ENCODE data around the gene NIT1. TPM values are rescaled to one million over a fixed set of nuclear protein-coding genes. Genes with fewer than 3 reads are reported as not detected.
A peak's percentile ranks its signal among the peaks of the same experiment; 100 is the strongest.

The NIT1 gene
- total and polyA plus RNA-seq, 10 of the 15 experiments (the other 5 are each of a cell fraction or from before 2014, with no cell fraction given), result 19.2 to 54.4 (median 28.3) TPM

DNA sequence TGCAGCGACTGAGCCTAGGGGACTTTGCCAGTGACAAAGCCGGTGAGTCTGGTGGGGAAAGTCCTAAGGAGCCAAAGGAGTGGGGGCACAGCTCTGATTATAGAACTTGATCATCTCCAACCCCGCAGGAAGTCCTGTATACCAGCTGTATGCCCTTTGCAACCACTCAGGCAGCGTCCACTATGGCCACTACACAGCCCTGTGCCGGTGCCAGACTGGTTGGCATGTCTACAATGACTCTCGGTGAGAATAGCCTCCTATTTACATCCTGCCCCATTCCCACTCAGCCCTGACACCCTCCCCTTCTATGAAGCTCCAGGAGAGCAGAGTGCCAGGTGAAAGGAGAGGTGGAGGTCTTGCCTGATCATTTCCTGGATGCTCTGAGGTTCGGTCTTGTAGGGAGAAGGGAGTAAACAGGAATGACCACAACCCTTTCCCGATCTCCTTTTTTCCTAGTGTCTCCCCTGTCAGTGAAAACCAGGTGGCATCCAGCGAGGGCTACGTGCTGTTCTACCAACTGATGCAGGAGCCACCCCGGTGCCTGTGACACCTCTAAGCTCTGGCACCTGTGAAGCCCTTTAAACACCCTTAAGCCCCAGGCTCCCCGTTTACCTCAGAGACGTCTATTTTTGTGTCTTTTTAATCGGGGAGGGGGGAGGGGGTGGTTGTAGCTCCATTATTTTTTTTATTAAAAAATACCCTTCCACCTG is 47.2 kb downstream of the NIT1 start (continued):
- TF ChIP-seq MAX (IDR thresholded peaks at IDR 0.05; ENCODE audit: low read depth, low read length), result no peak

DNA sequence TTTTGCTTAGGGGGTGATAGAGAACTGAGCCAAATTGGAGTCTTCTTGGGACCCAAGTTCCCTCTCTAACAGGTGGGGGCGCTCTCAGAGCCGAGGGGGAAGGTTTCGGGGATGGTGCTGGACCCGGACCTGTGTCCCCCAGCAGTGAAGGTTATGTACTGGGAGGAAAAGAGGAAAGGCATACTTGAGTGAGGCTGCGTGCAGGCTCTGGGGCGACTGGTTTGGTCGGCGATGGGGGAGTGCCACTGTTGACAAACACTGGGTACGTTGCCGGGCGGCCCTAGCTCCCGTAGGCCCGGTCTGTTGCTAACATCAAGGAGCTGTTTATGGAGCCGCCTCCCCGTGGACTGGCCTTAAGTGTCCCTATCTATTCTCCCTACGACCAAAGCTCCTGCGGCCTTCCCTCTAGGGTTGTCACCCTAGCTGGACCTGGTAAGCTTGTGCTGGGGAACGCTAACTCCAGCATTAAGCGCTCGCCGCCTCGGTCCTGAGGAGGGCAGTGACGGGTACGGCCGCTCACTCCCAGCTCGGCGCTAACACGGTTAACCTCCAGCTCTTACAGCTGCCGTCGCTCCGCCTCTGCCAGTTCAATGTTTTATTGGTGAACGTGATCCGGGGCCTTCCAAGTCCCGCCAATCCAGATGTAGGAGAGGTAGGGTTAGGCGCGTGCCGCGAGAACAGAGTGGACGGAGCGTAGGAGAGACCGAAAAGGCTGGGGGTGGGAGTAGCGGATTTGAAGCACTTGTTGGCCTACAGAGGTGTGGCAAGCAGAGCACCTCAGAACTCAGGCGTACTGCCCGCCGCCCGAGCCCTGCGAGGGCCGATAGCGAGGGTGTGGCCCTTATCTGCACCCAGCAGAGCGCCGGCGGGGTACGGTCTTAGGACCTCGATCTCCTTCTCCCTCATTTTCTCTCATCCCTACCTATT is 48.1 kb downstream of the NIT1 start, which contains the start of gene PPOX:
Gene PPOX (plus strand): TSS at position 685 of the 927 bp plus-strand sequence. CDS start 422 bp downstream, outside the sequence.
- Histone ChIP-seq H4K20me1 (ENCODE audit: control insufficient read depth, insufficient read depth) (no peaks in the 10 kb centered on the region), H2AFZ (ENCODE audit: control insufficient read depth, low read depth, low read length) (peak within 1 kb of the TSS; percentile 78), H3K4me2 (ENCODE audit: control insufficient read depth, insufficient read depth) (peak within 1 kb of the TSS; percentile 99), H3K79me2 (ENCODE audit: control insufficient read depth, insufficient read depth, low read length) (no peaks in the 10 kb centered on the region), H3K27me3 (replicated peaks in 1 of 2; ENCODE audit: control insufficient read depth in 2 of 2, insufficient read depth in 2 of 2, low read length in 1 of 2) (no peaks in the 10 kb centered on the region), H3K36me3 (ENCODE audit: control insufficient read depth in 2 of 2, insufficient read depth in 2 of 2, low read length in 1 of 2) (peaks cover 6 to 10% of the 10 kb centered on the region in 2 experiments; a peak in 3 of 4 replicates), H3K27ac (ENCODE audit: control insufficient read depth, insufficient read depth) (peak within 1 kb of the TSS; percentile 54), H3K4me1 (ENCODE audit: control insufficient read depth, insufficient read depth, low read length) (peaks cover 8% of the 10 kb centered on the region), H3K4me3 (peak within 1 kb of the TSS; percentile 86), H3K9me3 (replicated peaks; ENCODE audit: control insufficient read depth, insufficient read depth, low read length) (no peaks in the 10 kb centered on the region), H3K9ac (ENCODE audit: control insufficient read depth, insufficient read depth, low read length) (peak within 1 kb of the TSS; percentile 68)
- DNase-seq (ENCODE audit: low read depth, low spot score) (peak; percentile 92), ATAC-seq (peak; percentile 97), FAIRE-seq (peak; percentile 99)
- BruUV-seq (replicated peaks), result TSS peak; percentile 58
- in situ Hi-C loops (cut with MboI) (no loop called here), intact Hi-C loops (cut with micrococcal nuclease; ENCODE audit: unreplicated experiment) (no loop called here)
- ChIA-PET POLR2A (interaction anchor here (0.5 to 2.9 kb wide), 21 partner anchors 8 to 232 kb away, joined by 3 to 17 read pairs (median 5); partner anchors contain the start of genes ARHGAP30, B4GALT3, DEDD and NDUFS2), CTCF (interaction anchor here (0.6 to 5.0 kb wide), 33 partner anchors 9 to 223 kb away, joined by 3 to 60 read pairs (median 5); partner anchors contain the start of genes APOA2, B4GALT3, CFAP126 and DEDD), SMC1A (ENCODE audit: uncharacterized antibody, unreplicated experiment) (interaction anchor here (0.7 to 3.5 kb wide), 25 partner anchors 8 to 331 kb away, joined by 3 to 18 read pairs (median 5); partner anchors contain the start of genes APOA2, B4GALT3, CFAP126 and NDUFS2), RAD21 (ENCODE audit: unreplicated experiment) (interaction anchor here (0.9 to 4.8 kb wide), 19 partner anchors 10 to 573 kb away, joined by 3 to 34 read pairs (median 5); partner anchors contain the start of genes ARHGAP30, B4GALT3, DEDD and NDUFS2)
- 2% methylated on average over 54 of the region's 54 CpGs for WGBS (ENCODE audit: insufficient coverage, insufficient replicate concordance, low lambda C conversion rate, missing lambda C conversion rate)
- TF ChIP-seq SIX5 (IDR thresholded peaks at IDR 0.05; ENCODE audit: low read depth, low read length, severe bottlenecking), result peak; percentile 33
- peak; percentile 43; the same call in 1 of the 2 replicates for TF ChIP-seq RUNX3 (IDR thresholded peaks at IDR 0.05; ENCODE audit: low read length)
- TF ChIP-seq KDM1A (IDR thresholded peaks at IDR 0.05; ENCODE audit: borderline replicate concordance), result no peak
- peak; percentile 73 for TF ChIP-seq CBFB (IDR thresholded peaks at IDR 0.05; ENCODE audit: low read depth)
- TF ChIP-seq BRCA1 (IDR thresholded peaks at IDR 0.05; ENCODE audit: low read depth, low read length), result peak; percentile 70
- no peak for TF ChIP-seq HDAC6 (IDR thresholded peaks at IDR 0.05; ENCODE audit: unreplicated experiment)
- TF ChIP-seq SUPT20H (IDR thresholded peaks at IDR 0.05; ENCODE audit: borderline replicate concordance, control insufficient read depth, low read depth, low read length), result no peak
- TF ChIP-seq, protein P1, sequence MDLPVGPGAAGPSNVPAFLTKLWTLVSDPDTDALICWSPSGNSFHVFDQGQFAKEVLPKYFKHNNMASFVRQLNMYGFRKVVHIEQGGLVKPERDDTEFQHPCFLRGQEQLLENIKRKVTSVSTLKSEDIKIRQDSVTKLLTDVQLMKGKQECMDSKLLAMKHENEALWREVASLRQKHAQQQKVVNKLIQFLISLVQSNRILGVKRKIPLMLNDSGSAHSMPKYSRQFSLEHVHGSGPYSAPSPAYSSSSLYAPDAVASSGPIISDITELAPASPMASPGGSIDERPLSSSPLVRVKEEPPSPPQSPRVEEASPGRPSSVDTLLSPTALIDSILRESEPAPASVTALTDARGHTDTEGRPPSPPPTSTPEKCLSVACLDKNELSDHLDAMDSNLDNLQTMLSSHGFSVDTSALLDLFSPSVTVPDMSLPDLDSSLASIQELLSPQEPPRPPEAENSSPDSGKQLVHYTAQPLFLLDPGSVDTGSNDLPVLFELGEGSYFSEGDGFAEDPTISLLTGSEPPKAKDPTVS (IDR thresholded peaks at IDR 0.05; ENCODE audit: low read depth, low read length), result no peak
- TF ChIP-seq, protein P2, sequence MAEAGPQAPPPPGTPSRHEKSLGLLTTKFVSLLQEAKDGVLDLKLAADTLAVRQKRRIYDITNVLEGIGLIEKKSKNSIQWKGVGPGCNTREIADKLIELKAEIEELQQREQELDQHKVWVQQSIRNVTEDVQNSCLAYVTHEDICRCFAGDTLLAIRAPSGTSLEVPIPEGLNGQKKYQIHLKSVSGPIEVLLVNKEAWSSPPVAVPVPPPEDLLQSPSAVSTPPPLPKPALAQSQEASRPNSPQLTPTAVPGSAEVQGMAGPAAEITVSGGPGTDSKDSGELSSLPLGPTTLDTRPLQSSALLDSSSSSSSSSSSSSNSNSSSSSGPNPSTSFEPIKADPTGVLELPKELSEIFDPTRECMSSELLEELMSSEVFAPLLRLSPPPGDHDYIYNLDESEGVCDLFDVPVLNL (IDR thresholded peaks at IDR 0.05; ENCODE audit: low read depth, low read length), result peak; percentile 82
- TF ChIP-seq CBX3 (IDR thresholded peaks at IDR 0.05; ENCODE audit: borderline replicate concordance, low read depth), result no peak
- TF ChIP-seq SMC3 (IDR thresholded peaks at IDR 0.05; ENCODE audit: borderline replicate concordance, low read length), result no peak; the same call in 1 of the 2 replicates
- peak; percentile 62; the same call in 1 of the 2 replicates for TF ChIP-seq TCF12 (IDR thresholded peaks at IDR 0.05; ENCODE audit: low read depth, low read length)
- TF ChIP-seq SIN3A (IDR thresholded peaks at IDR 0.05; ENCODE audit: low read depth, low read length), result peak; percentile 80
- TF ChIP-seq CHD1 (IDR thresholded peaks at IDR 0.05; ENCODE audit: low read depth, low read length), result 0 out of 2 replicates have a peak, but pooled peaks have one; percentile 39

Data from GM12878 (cell line).